GM18907 (cell line): Measurements from ENCODE around the gene KIAA0232.
"Not testable (repeated sequence)": the region's sequence is repeated elsewhere in the genome, so short reads cannot be mapped to it uniquely, and the experiment has no call there.

Experiments used
- ATAC-seq: cut with Tn5 transposase; IDR thresholded peaks from one replicate; pipeline ENCODE4 v1.9.1; 2021; ENCODE audit warnings: mild to moderate bottlenecking, moderate library complexity; ENCODE audit not compliant: unreplicated experiment

Gene KIAA0232

DNA sequence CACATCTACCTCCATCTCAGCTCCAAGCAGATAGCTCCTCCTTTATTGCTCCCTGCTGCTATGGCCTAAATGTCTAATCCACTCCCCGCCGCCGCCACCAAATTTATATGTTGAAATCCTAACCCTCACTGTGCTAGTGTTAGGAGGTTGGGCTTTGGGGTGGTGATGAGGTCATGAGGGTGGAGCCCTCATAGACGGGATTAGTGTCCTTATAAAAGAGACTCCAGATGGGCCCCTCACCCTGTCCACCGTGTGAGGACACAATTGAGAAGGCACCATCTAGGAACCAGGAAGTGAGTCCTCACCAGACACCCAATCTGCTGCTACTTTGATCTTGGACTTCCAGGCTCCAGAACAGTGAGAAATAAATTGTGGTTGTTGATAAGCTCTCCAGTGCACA, 113.5 kb downstream of the KIAA0232 start:
- no peak for ATAC-seq

DNA sequence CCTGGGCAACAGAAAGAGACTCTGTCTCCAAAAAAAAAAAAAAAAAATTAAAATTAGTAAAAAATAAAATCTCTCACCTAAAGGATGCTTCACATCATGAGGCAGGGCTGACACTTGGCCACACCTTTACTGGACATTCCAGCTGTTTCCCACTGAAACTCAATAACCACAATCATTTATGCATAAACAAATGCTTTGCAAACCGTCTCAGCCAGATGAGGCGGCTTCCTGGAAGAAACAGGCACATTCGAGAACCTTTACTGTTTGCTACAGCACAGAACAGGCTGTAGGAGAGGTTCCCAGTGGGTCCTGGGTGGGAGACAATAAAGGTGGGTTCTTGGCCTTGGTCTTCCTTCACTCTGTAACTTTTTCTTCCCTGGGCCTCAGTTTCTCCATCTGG, 116.2 kb downstream of the KIAA0232 start:
- no peak for ATAC-seq

DNA sequence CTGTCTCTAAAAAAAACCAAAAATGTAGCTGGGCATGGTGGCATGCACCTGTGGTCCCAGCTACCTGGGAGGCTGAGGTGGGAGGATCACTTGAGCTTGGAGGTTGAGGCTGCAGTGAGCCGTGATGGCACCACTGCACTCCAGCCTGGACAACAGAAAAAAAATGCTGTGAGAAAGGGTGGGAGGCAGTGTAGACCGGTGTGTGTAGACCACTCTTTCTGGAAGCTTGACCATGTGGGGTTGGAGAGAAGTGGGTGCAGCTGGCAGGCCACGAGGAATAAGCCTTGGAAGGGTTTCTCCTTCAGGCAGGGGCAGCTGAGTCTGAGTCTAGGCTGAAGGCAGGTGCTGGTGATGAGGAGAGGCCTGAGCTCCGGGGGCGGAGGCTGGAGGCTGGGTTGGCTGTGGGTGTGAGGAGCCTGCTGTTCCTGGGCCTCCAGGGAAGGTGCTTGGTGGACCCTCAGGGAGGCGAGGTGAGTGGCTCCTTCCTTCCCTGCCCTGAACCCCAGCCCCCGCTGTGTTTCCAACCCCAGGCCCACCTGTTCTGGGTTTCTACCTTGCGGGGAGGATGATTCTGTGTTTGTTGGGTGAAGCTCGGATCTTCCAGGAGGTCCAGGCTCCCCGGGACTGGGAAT, 117.8 kb downstream of the KIAA0232 start:
- ATAC-seq, result no peak

DNA sequence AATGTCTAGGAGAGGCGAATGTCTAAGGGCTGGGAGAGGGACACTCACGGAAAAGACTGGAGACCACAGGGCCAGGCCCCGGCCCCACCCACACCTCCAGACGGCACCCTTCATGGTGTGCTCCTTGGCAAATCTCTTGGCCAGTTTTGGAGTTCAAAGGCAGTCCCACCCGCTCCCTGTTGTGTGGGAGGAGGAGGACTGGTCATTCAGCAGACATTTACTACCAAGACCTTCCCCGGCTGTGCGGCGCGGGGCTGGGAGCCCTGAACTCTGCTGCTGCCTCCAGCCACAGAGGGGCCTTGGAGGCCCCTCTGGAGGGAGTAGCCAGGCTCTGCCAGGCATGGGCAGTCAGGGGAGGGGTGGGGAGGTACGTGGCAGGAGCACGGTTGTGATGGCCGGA, 118.4 kb downstream of the KIAA0232 start:
- no peak for ATAC-seq

DNA sequence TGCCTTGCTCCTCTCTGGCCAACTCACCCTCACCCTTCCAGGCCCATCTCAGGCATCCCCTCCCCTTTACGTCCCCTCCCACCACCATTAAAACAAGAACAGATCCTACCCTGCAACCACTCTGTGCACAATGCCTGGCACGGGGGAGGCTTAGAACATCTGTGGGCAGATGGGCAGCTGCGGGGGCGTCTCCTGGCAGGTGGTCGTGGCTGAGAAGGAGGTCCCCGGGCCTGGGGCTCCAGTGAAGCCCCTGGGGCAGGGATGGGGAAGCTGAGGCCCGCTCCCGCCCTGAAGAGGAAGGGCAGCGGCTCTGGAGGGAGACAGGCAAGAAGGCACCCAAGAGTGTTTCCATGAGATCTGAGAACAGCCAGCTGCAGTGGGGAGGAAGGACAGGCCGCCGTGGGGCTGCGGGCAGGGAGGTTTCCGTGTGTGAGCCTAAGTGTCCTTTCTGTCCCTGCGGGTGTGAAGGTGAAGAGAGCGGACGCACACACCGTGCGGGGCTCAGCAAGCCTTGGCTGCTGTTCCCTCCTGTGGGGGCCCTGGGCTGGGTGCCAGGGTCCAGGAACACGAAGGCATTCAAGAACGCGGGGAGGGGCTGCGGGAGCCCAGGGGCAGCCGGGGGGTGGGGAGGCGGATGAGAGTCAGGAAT, 119.3 kb downstream of the KIAA0232 start:
- ATAC-seq, result no peak

DNA sequence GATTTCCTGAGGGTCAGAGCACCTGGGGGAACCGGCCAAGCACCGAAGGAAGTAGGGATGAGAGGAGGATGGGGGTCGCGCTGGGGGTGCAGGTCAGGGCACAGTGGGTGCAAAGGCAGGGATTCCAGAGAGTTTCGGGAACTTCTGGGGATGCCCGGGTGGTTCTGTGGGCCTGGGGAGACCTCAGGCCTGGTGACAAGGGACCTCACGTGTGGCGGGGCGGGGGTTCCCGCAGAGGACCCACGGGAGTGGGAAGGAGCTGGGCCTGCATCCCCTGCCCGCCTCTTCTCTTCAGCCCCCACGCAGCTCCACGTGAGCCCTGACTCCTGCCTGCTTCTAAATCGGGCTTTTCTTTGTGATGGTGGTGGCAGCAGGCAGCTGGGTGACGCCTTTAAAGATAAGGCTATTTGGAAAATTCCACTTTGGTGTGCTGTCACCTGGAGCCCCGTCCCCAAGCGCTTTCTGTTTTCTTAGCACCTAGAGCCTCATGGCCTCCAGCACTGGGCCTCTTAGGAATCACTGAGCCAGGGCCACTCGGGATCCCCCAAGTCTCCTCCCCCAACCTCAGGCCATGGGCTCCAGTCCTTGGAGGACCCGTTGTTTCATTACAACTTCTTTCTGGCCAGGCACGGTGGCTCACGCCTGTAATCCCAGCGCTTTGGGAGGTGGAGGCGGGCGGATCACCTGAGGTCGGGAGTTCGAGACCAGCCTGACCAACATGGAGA, 120.0 kb downstream of the KIAA0232 start:
- ATAC-seq, result no peak

DNA sequence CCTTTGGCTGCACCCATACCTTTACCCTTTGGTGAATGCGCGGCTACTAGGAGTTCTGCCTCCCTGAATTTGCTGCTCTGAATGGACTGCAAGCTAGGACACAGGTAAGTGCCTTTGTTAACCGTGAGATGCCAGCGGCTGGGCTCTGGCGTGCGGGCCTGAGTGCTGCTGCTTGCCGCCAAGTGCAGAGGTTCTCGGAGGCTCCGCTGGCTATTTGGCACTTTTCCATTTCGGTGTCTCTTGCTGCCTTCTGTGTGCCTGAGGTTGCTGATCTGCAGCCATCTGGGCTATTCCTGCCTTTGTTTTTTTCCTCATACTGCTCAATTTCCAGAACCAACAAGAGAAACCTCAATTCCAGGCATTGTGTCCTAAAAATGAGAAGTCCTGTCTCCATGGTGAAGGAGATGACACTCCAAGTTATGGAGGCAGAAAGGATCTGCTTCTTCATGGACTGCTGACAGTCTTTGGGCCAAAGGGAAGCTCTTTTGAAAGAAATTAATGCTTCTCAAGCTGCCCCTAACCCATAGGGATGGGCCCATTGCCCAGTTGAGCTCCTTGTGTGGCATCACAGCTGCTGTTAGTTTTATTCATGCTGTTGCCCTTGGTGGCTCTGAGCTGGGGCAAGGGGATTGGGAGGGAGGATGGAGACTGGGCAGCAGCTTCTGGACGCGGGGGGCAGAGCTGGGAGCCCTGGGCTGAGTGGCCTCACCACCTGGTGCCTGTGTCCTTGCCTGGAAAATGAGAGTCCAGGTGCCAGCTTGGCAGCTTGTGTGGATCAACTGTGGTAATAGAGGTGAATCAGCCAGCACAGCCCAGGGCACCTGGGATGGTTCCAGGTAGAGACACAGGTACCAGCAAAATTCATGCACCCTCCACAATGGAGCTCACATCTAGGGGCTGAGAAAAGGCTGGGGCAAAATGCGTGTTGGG, 123.3 kb downstream of the KIAA0232 start:
- ATAC-seq, result no peak

DNA sequence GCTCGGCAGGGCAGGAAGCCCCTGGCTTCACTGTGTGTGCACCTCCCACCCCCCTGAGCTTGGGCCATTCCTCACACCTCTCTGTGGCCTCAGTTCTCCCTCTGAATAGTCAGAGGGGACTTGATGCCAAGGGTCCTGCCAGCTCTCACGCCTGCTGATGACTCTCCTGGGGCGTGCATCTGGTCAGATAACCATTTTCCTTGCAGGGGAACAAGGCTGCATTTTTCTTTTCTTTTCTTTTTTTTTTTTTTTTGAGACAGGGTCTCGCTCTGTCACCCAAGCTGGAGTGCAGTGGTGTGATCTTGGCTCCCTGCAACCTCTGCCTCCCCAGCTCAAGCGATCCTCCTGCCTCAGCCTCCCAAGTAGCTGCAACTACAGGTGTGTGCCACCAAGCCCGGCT, 124.0 kb downstream of the KIAA0232 start:
- not testable (repeated sequence) for ATAC-seq

DNA sequence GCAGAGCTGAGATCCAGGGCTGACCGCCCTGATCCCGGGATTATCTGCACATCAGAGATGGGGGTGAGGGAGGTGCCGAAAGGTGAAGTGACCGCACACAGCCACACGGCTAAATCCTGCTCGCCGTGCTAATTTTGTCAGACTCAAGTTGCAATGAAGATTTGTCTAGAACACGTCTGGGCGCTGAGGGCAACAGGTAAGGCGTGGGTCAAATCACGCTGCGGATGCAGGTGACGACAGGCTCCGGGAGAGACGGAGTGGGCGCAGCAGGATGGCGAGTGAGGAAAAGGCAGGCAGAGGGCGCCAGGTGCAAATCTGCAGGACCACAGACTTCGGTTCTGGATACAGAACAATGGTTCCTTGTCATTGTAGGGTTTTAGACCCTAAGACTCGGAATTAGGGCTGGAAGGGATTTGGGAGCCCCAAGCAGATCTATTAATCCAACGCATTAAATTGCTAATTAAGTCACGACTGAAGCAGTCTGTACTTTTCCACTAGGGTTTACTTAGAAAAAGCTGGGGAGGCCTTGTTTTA, 125.2 kb downstream of the KIAA0232 start:
- ATAC-seq, result no peak

DNA sequence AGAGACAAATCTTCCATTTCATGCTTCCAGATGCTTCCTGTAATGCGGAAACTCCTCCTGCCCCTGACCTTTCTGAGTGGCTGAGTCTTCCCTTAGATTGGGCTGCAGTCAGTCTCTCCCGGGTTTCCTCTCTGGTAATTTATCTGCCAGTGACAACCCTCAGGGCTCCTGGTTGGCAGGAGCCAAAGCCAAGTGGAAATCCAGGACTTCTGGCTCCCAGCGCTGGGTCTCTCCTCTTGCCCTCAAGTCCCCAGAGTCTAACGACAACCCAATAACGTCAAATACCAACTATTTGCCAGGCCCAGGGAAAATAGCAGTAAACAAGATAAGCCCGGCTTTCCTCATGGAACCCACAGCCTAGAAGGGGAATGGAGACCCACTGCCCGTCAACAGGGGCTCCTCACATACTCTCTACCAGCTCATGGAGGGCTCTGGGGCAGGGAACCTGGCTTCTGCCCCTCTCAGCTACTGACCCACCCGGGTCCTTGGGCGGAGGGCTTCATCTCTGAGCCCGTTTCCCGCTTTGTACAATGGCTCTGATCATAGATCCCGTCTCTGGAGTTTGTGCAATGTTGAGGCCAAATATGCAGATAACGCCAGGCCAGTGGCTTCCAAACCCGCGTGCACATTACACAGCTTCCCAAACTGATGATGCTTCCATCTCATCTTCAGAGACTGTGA, 126.0 kb downstream of the KIAA0232 start:
- ATAC-seq, result no peak

DNA sequence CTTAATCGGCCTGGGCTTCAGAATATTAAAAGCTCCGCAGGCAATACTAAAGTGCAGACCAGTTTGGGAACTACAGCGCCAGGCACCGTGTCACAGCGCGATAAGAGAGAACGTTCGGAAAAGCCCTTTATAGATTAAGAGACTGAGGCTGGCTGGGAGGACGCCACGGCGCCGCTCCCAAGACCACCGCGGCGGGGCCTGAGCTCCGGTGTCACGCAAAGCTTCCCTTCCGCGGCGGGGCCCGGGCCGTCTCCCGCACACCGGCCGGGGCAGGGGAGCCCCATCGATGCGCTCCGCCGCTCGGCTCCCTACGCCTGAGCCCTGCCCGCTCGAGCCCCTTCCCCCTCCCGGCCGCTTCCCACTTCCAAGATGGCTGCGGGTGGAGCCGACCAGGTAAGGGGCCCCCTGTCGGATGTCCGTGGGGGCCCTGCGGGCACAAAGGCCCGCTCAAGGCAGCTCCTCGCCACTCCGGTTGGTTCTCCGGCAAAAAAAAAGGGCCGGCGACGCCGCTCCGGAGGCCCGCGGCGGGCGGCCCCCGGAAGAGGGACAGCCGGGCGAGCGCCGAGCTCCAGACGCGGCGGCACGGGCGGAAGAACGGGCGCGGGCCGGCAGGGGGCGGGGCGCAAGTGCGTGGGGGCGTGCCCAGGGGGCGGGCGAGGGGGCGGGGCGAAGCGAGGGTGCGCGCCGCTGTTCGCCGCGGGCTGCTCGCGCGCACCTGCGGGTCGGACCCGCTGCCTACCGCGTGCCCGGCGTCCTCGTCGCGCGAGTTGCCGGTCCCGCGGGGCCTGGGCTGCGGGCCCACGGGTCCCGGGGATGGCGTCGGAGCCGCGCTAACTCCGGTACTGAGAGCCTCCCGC, 126.8 kb downstream of the KIAA0232 start, which contains the start of gene TBC1D14:
Gene TBC1D14 (plus strand): TSS at position 714 of the 857 bp plus-strand sequence. CDS start 13,564 bp downstream, outside the sequence.
- peak; percentile 91 for ATAC-seq

DNA sequence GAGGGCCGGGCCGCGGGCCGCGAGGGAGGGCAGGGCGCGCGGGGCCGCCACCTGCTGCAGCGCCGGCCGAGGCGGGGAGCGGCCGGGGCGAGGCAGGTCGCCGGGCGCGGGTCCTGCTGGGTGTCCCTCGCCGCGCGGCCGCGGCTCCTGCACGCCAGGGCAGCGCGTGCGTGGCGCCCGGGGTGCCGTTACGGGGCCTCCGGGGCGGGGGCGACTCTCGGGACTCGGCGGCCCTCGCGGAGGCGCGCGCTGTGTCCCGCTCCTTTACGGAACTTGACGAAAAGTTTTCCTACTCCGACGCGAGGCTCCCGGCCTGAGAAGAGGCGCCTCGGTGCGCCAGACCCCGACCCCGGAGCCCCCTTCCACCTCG, 127.4 kb downstream of the KIAA0232 start:
- peak; percentile 38 for ATAC-seq

DNA sequence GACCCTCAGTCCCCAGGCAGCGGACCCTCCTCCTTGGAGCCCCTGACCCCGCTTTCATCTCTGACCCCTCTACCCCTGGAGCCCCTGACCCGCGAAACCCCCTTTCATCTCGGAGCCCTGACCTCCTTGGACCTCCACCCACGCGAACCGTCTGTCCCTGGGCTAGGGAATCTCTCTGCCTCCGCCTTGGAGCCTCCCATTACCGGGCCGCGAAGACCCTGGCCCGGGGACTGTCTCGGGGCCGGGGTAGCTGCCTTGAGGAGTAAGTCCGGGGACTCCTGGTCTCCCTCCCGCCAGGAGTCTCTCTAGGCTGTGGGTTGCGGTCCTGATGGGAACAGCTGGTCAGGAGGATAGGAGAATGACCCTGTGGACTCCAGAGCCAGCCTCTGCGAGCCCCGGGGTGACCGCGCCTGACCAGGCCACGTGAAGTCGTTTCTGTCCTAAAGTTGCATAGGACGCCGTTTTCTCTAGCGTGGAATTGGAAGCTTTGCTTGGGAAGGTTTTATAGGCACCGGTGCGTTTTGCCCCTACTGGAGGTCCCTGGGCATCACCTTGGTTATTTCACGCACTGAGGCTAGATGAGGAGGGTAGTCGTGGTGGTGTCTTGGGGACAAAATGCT, 127.9 kb downstream of the KIAA0232 start:
- ATAC-seq, result no peak

DNA sequence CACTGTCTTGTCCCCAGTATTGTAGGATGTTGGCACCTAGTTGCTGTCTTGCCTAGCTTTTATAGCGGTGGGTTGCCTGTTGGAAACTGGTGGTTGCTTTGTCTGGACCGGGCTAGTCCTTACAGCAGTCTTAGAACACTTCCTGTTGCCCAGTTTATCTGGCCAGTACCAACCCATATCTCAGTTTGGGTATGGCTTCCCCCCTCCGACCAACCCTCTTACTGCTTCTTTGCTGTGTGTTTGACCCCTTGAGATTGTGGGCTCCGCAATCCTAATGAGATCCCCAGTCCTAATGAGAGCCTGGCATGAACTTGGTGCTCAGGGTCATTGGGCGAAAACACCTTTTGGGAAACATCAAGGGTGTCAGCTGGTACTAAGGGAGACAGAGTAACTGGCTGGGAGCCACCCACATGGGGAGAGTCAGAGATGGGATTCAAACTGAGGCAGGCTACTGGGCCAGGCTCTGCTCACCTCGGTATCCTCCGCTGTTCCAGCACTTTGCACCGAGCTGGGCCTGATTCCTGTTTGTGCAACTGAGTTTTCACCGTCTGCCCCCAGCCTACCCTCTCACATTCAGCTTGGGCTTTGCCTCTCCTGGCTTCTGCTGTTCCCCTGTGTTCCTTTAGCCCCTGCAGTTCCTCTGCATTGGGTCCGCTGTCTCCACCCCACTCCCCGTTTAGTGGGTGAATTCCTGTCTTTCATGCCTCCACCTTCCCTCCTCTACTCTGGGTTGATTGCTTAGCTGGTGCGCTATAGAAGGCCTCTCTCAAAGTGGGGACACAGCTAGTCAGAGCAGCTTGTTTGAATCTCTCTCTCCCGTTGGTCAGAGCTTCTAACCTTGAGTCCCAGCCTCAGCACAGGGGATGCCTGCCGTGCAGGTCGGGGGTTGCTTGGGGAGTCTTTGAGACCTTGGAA, 128.7 kb downstream of the KIAA0232 start:
- ATAC-seq, result no peak

DNA sequence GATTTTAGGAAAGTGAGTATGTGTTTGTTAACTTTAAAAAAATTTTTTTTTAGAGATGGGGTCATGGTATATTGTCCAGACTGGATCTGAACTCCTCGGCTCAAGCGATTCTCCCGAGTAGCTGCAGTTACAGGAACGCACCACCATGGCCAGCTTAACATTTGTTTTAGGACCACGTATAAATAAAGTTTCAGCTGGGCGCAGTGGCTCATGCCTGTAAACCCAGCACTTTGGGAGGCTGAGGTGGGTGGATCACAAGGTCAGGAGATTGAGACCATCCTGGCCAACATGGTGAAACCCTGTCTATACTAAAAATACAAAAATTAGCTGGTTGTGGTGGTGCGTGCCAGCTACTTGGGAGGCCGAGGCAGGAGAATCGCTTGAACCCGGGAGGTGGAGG, 129.4 kb downstream of the KIAA0232 start:
- ATAC-seq, result not testable (repeated sequence)

DNA sequence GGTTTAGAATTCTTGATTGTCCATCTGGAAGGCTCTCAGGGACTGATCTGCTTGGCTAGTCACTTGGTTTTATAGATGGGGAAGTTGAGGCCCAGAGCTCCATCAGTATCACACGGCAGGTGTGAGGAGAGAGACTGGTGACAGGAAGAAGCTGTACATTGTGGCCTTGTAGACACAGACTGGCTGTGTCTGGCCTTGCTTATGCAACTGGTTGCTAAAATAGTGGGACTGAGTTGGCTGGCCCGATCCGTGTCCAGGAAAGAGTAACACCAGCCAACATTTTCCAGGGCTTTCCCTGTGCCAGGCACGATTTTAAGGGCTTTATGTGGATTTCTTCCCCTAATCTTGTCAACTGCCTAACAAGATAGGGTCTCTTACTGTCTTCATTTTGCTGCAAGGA, 129.9 kb downstream of the KIAA0232 start:
- no peak for ATAC-seq

DNA sequence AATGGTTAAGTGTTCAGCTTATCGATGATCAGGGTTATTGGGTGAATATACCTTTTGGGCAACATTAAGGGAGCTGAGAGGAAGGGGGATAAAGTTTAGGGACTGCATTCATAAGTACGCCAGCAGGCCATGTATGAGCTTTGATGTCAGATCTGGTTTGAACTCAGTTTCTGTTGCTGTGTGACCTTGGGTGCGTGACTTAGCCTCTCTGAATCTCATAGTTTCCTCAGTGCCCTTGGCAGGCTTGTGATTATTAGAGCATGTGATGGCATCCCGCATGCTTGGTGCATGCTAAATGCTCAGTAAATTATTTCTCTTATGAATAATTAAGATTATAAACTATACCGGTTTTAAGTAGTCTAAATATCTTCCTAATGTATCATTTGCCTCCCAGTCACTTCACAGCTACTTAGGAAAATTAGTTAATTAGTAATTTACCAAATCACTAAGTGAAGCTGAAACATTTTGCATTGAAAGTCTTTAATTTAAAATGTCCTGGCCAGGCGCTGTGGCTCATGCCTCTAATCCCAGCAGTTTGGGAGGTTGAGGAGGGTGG, 130.9 kb downstream of the KIAA0232 start:
- no peak for ATAC-seq
